ENCODE data around the gene TSPAN13.

The TSPAN13 gene

DNA sequence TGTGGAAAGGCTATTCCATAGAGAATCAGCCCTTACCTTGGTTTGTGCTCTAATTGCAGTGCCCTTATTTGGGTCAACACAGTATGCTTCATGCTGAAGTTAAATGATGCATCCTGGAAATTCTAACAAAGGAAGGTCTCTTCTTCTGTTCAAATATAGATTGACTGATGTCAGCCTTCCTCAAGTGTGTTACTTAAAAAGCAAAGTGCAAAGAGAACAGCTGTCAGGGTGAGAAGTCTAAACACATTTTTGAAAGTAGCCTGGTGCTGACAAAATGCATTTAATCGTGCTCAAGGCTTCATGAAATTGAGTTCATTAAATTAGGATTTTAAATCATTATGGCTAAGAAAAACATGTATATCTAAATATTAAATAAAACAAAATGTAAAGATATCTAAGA, 31.8 kb downstream of the TSPAN13 start:
- Histone ChIP-seq H3K4me1 (ENCODE audit: control insufficient read depth in 1 of 2, insufficient read depth in 1 of 2, low read depth in 1 of 2, low read length in 1 of 2) (no peaks in the 10 kb centered on the region), H3K27me3 (no peaks in the 10 kb centered on the region), H3K36me3 (no peaks in the 10 kb centered on the region), H3K4me3 (ENCODE audit: low read depth in 1 of 2, low read length in 1 of 2) (no peak overlapping the region), H3K9me3 (no peaks in the 10 kb centered on the region), H3K27ac (no peak overlapping the region)
- TF ChIP-seq, protein P1, sequence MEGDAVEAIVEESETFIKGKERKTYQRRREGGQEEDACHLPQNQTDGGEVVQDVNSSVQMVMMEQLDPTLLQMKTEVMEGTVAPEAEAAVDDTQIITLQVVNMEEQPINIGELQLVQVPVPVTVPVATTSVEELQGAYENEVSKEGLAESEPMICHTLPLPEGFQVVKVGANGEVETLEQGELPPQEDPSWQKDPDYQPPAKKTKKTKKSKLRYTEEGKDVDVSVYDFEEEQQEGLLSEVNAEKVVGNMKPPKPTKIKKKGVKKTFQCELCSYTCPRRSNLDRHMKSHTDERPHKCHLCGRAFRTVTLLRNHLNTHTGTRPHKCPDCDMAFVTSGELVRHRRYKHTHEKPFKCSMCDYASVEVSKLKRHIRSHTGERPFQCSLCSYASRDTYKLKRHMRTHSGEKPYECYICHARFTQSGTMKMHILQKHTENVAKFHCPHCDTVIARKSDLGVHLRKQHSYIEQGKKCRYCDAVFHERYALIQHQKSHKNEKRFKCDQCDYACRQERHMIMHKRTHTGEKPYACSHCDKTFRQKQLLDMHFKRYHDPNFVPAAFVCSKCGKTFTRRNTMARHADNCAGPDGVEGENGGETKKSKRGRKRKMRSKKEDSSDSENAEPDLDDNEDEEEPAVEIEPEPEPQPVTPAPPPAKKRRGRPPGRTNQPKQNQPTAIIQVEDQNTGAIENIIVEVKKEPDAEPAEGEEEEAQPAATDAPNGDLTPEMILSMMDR (IDR thresholded peaks at IDR 0.05) = no peak

DNA sequence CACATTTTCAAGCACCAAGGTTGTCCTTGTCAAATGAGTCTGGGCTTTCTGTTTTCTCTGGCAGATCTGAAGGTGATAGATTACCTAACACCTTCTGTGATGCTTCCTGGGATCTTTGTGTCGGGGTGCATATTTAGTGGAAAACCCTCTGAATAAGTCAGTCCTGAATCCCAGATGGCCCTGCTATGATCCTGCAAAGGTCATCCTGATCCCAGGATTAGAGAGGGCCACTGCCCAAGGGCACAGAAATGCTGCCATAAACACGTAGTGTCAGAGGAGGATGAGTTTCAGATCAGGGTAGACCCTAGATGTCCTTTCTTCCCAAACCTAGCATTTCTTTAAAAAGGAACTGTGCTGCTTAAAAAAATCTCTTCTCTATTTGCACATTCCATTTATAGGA, 32.3 kb downstream of the TSPAN13 start:
- no peaks in the 10 kb centered on the region for H3K9me3 ChIP-seq
- no peaks in the 10 kb centered on the region for H3K36me3 ChIP-seq
- H3K27me3 ChIP-seq = no peaks in the 10 kb centered on the region
- H3K4me1 ChIP-seq (ENCODE audit: control insufficient read depth in 1 of 2, insufficient read depth in 1 of 2, low read depth in 1 of 2, low read length in 1 of 2) = no peaks in the 10 kb centered on the region
- TF ChIP-seq, protein P1 (IDR thresholded peaks at IDR 0.05) = no peak
- H3K4me3 ChIP-seq (ENCODE audit: low read depth in 1 of 2, low read length in 1 of 2) = no peak overlapping the region
- H3K27ac ChIP-seq = no peak overlapping the region

GRCh38 chr7:16786257-16786656, 32.7 kb downstream of the TSPAN13 start:
- no peaks in the 10 kb centered on the region for H3K36me3 ChIP-seq
- no peaks in the 10 kb centered on the region for H3K9me3 ChIP-seq
- H3K27me3 ChIP-seq = no peaks in the 10 kb centered on the region
- TF ChIP-seq, protein P1 (IDR thresholded peaks at IDR 0.05) = no peak
- no peak overlapping the region for H3K27ac ChIP-seq
- no peaks in the 10 kb centered on the region for H3K4me1 ChIP-seq (ENCODE audit: control insufficient read depth in 1 of 2, insufficient read depth in 1 of 2, low read depth in 1 of 2, low read length in 1 of 2)
- H3K4me3 ChIP-seq (ENCODE audit: low read depth in 1 of 2, low read length in 1 of 2) = no peak overlapping the region

DNA sequence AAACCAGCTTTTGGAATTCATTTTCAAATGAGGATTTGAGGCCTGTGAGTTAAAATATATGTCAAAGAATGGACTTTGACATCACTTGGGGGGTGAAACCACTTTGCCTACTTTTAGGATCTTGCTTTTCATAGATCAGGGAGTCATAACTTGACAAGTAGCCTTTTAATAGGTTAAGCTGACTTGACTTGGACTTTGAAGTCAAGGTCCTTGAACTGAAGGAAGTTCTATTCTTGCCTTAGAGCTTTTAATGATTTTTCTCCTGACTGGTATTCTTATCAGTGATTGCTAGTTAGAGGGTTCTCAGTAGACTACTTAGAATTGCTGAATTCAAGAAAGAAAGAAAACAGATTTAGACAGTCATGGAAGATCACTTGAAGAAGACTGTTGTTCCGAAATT, 33.6 kb downstream of the TSPAN13 start:
- H3K27ac ChIP-seq = no peak overlapping the region
- no peaks in the 10 kb centered on the region for H3K9me3 ChIP-seq
- no peak overlapping the region for H3K4me3 ChIP-seq (ENCODE audit: low read depth in 1 of 2, low read length in 1 of 2)
- no peaks in the 10 kb centered on the region for H3K4me1 ChIP-seq (ENCODE audit: control insufficient read depth in 1 of 2, insufficient read depth in 1 of 2, low read depth in 1 of 2, low read length in 1 of 2)
- H3K36me3 ChIP-seq = no peaks in the 10 kb centered on the region
- no peaks in the 10 kb centered on the region for H3K27me3 ChIP-seq
- TF ChIP-seq, protein P1 (IDR thresholded peaks at IDR 0.05) = no peak

DNA sequence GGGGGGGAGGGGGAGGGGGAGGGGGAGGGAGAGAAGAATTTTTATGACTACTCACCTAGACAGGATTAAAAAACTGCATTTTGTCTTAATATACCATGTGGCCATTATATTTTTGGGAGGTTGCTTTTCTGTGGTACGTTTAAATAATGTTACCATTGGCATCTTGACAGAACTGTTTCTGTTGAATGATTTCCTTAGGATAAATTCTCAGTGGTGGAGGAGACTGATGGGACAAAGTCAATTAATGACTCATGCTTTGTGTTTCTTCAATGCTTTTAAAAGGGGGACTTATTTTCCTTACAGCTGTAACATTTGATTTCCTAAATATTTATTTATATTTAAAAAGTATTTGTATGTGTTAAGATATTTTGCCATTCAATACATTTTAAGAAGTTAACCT, 37.5 kb downstream of the TSPAN13 start:
- Histone ChIP-seq H3K36me3 (no peaks in the 10 kb centered on the region), H3K4me1 (ENCODE audit: control insufficient read depth in 1 of 2, insufficient read depth in 1 of 2, low read depth in 1 of 2, low read length in 1 of 2) (no peaks in the 10 kb centered on the region), H3K9me3 (no peaks in the 10 kb centered on the region), H3K4me3 (ENCODE audit: low read depth in 1 of 2, low read length in 1 of 2) (no peak overlapping the region), H3K27ac (no peak overlapping the region), H3K27me3 (no peaks in the 10 kb centered on the region)
- TF ChIP-seq, protein P1 (IDR thresholded peaks at IDR 0.05) = no peak
